IMR-90 (cell line): Measurements from ENCODE around the gene CDON. TPM values are rescaled to one million over a fixed set of nuclear protein-coding genes. Genes with fewer than 3 reads are reported as not detected.

Source experiments
- ATAC-seq: fragments of 200-7000 bp; cut with Tn5 transposase; 2 replicates; pipeline ENCODE4 v1.9.1; 2020; ENCODE audit warnings: low read depth, mild to moderate bottlenecking, moderate library complexity
- BruUV-seq: library from RNA; stranded (reverse); fragments of 400-500 nt; replicated peaks from 2 replicates; lab custom pipeline; 2021; lab: Mats Ljungman, UMichigan
- CTCF ChIA-PET: fragments of 300-600 bp; formaldehyde crosslinking; extraction: SDS; loops from one replicate; lab custom pipeline; 2021; ENCODE audit warnings: antibody characterized with exemption; lab: Yijun Ruan, JAX
- POLR2A ChIA-PET: fragments of 300-600 bp; sonication (Branson Sonifier 250); formaldehyde crosslinking; loops from one replicate; lab custom pipeline; 2022; ENCODE audit warnings: antibody characterized with exemption; ENCODE audit not compliant: unreplicated experiment; lab: Charles Lee
- DNase-seq: peaks from one replicate; pipeline ENCODE4 v3.0.0; 2013
- H2AFZ ChIP-seq: replicated peaks from 2 replicates; pipeline ENCODE3; 2013; ENCODE audit warnings: low read length, mild to moderate bottlenecking; ENCODE audit not compliant: poor library complexity
- H2AK5ac ChIP-seq: 2 replicates; pipeline ENCODE4 v1.6.1; 2013; ENCODE audit warnings: low read depth, low read length, inconsistent platforms
- H2AK9ac ChIP-seq: replicated peaks from 2 replicates; pipeline ENCODE3; 2013; ENCODE audit warnings: mild to moderate bottlenecking, low read depth, low read length, moderate library complexity; ENCODE audit not compliant: poor library complexity
- H2BK120ac ChIP-seq: 2 replicates; pipeline ENCODE4 v1.6.1; 2013; ENCODE audit warnings: low read depth, low read length, inconsistent platforms
- H2BK15ac ChIP-seq: 3 replicates; pipeline ENCODE4 v1.6.1; 2013; ENCODE audit warnings: low read depth, low read length, inconsistent platforms
- H2BK20ac ChIP-seq: 2 replicates; pipeline ENCODE4 v1.6.1; 2013; ENCODE audit warnings: low read depth, mild to moderate bottlenecking, inconsistent platforms, low read length, moderate library complexity
- H2BK5ac ChIP-seq: 2 replicates; pipeline ENCODE4 v1.6.1; 2013; ENCODE audit warnings: mild to moderate bottlenecking, low read depth, low read length, inconsistent platforms; ENCODE audit not compliant: poor library complexity, severe bottlenecking
- H3K14ac ChIP-seq: replicated peaks from 2 replicates; pipeline ENCODE4 v1.6.1; 2013; ENCODE audit warnings: low read depth, low read length, inconsistent platforms
- H3K18ac ChIP-seq: 2 replicates; pipeline ENCODE4 v1.6.1; 2013; ENCODE audit warnings: low read depth, low read length, control low read depth
- H3K23ac ChIP-seq: 2 replicates; pipeline ENCODE4 v1.6.1; 2013; ENCODE audit warnings: low read depth, low read length, inconsistent platforms
- H3K27ac ChIP-seq: 2 replicates; pipeline ENCODE4 v1.5.1; 2013; ENCODE audit warnings: mild to moderate bottlenecking, control low read depth, low read length; ENCODE audit not compliant: insufficient read depth
- H3K27me3 ChIP-seq: 2 replicates; pipeline ENCODE4 v1.6.1; 2013; ENCODE audit warnings: low read length; ENCODE audit not compliant: control insufficient read depth, insufficient read depth
- H3K36me3 ChIP-seq: 2 replicates; pipeline ENCODE4 v1.6.1; 2013; ENCODE audit warnings: low read length, mixed read lengths; ENCODE audit not compliant: control insufficient read depth, insufficient read depth
- H3K4ac ChIP-seq: 2 replicates; pipeline ENCODE4 v1.6.1; 2013; ENCODE audit warnings: low read depth, low read length, inconsistent platforms
- H3K4me1 ChIP-seq: 2 replicates; pipeline ENCODE4 v1.6.1; 2013; ENCODE audit warnings: low read length, mixed read lengths; ENCODE audit not compliant: control insufficient read depth, insufficient read depth
- H3K4me2 ChIP-seq: 2 replicates; pipeline ENCODE4 v1.6.1; 2013; ENCODE audit warnings: low read depth, mild to moderate bottlenecking, control low read depth, low read length, moderate library complexity
- H3K4me3 ChIP-seq: 2 replicates; pipeline ENCODE4 v1.5.1; 2013; ENCODE audit warnings: low read depth, mild to moderate bottlenecking, control low read depth, low read length, moderate library complexity; ENCODE audit not compliant: insufficient read depth
- H3K56ac ChIP-seq: 2 replicates; pipeline ENCODE4 v1.6.1; 2013; ENCODE audit warnings: low read length, inconsistent platforms; ENCODE audit not compliant: insufficient read depth; ENCODE audit errors: extremely low read depth
- H3K79me1 ChIP-seq, 2 experiments: 2 replicates each; pipeline ENCODE4 v1.6.1; 2013; ENCODE audit warnings: low read length in 2 of 2, inconsistent platforms in 1 of 2, low read depth in 1 of 2
- H3K9ac ChIP-seq: 2 replicates; pipeline ENCODE4 v1.6.1; 2013; ENCODE audit warnings: low read depth, low read length, control low read depth
- H3K9me1 ChIP-seq: 2 replicates; pipeline ENCODE4 v1.6.1; 2013; ENCODE audit warnings: low read length, inconsistent platforms; ENCODE audit not compliant: insufficient read depth
- H3K9me3 ChIP-seq: 2 replicates; pipeline ENCODE4 v1.6.1; 2013; ENCODE audit warnings: low read length; ENCODE audit not compliant: control insufficient read depth, insufficient read depth
- H4K20me1 ChIP-seq: 2 replicates; pipeline ENCODE4 v1.6.1; 2013; ENCODE audit warnings: low read length, inconsistent platforms; ENCODE audit not compliant: insufficient read depth
- H4K5ac ChIP-seq: 2 replicates; pipeline ENCODE4 v1.6.1; 2013; ENCODE audit warnings: mild to moderate bottlenecking, low read depth, low read length, control low read depth
- H4K8ac ChIP-seq, 2 experiments: 2 replicates each; pipeline ENCODE4 v1.6.1; 2013; ENCODE audit warnings: low read depth in 2 of 2, low read length in 2 of 2, control low read depth in 1 of 2, inconsistent platforms in 1 of 2
- H4K91ac ChIP-seq: 2 replicates; pipeline ENCODE4 v1.6.1; 2013; ENCODE audit warnings: low read depth, low read length, inconsistent platforms; ENCODE audit not compliant: insufficient read depth
- CHD1 ChIP-seq: IDR thresholded peaks from 2 replicates; pipeline ENCODE4 v1.6.1; 2012; ENCODE audit warnings: low read depth, low read length, improper control_type of control experiment
- ELK1 ChIP-seq: fragments of 150-350 bp; IDR thresholded peaks from 2 replicates; pipeline ENCODE4 v1.6.1; 2016; ENCODE audit warnings: low read depth, mild to moderate bottlenecking, low read length, moderate library complexity, borderline replicate concordance
- MAFK ChIP-seq: IDR thresholded peaks from 2 replicates; pipeline ENCODE4 v1.6.1; 2012; ENCODE audit warnings: low read depth, low read length, improper control_type of control experiment
- NFE2L2 ChIP-seq: fragments of 150-350 bp; IDR thresholded peaks from 2 replicates; pipeline ENCODE4 v1.6.1; 2016; ENCODE audit warnings: low read depth, mild to moderate bottlenecking, low read length
- RAD21 ChIP-seq: IDR thresholded peaks from 2 replicates; pipeline ENCODE4 v1.6.1; 2012; ENCODE audit warnings: low read length, improper control_type of control experiment
- RCOR1 ChIP-seq: IDR thresholded peaks from 2 replicates; pipeline ENCODE4 v1.6.1; 2012; ENCODE audit warnings: mild to moderate bottlenecking, low read length, improper control_type of control experiment; ENCODE audit not compliant: insufficient replicate concordance
- RFX5 ChIP-seq: IDR thresholded peaks from 2 replicates; pipeline ENCODE4 v1.8.0; 2012; ENCODE audit warnings: low read depth, mild to moderate bottlenecking, low read length, moderate library complexity
- SMC3 ChIP-seq: fragments of 150-350 bp; IDR thresholded peaks from 2 replicates; pipeline ENCODE4 v1.6.1; 2016; ENCODE audit warnings: low read depth, mild to moderate bottlenecking, antibody characterized with exemption, low read length, moderate library complexity
- WGBS, 2 experiments: methylation state at CpG; one replicate each; pipeline versions ENCODE4 v1.1.5 to v1.1.7; 2013; ENCODE audit warnings: missing lambda C conversion rate in 2 of 2; ENCODE audit not compliant: insufficient read length in 1 of 2; ENCODE audit errors: extremely low coverage in 2 of 2; 5-methylcytosine and 5-hydroxymethylcytosine counted together
- dilution Hi-C: fragments of 300-500 bp; cut with HindIII; formaldehyde crosslinking; loops from one replicate; pipeline ENCODE4 v1.14.3; 2018; ENCODE audit warnings: low sequenced_read_pairs; ENCODE audit not compliant: unreplicated experiment
- in situ Hi-C: fragments of 300-500 bp; cut with MboI; formaldehyde crosslinking; loops from 3 replicates; pipeline ENCODE4 v1.14.3; 2019; ENCODE audit warnings: low sequenced_read_pairs, inconsistent platforms, mixed read lengths
- intact Hi-C: fragments of 100-400 bp; cut with micrococcal nuclease; formaldehyde crosslinking; loops from 2 replicates; pipeline ENCODE4 v1.10.0; 2022
- polyA plus RNA-seq, 3 experiments: library from polyadenylated mRNA; depleted of rRNA; stranded (reverse); fragments of >200 nt; gene quantifications; 2 replicates each; pipeline ENCODE4 v1.2.3, GENCODE V29; 2012; ENCODE audit warnings: low replicate concordance in 1 of 3
- total RNA-seq: library from RNA; depleted of rRNA; stranded (reverse); fragments of >200 nt; gene quantifications from 2 replicates; pipeline ENCODE4 v1.2.3, GENCODE V29; 2012

Gene CDON
- total and polyA plus RNA-seq, 2 of the 4 experiments (the other 2 are of a cell fraction): 1.2 to 3.8 TPM

GRCh38 chr11:126080161-126080941 lies 17.7 kb upstream of the CDON start:
- Histone ChIP-seq H3K9ac (no peak overlapping the region), H2BK120ac (no peak overlapping the region), H4K5ac (no peak overlapping the region), H2BK5ac (no peak overlapping the region), H2AK9ac (no peak overlapping the region), H3K9me1 (no peaks in the 10 kb centered on the region), H3K79me1 (no peaks in the 10 kb centered on the region), H3K23ac (no peak overlapping the region), H2BK15ac (no peak overlapping the region), H2AFZ (no peak overlapping the region), H3K56ac (no peak overlapping the region), H3K4me2 (no peak overlapping the region), H3K9me3 (no peaks in the 10 kb centered on the region), H3K4me1 (no peaks in the 10 kb centered on the region), H3K27me3 (peaks cover 26% of the 10 kb centered on the region), H4K20me1 (no peaks in the 10 kb centered on the region), H3K36me3 (no peaks in the 10 kb centered on the region), H3K18ac (no peak overlapping the region), H4K8ac (no peak overlapping the region), H3K14ac (no peak overlapping the region), H4K91ac (no peak overlapping the region), H3K4me3 (no peak overlapping the region), H2AK5ac (no peak overlapping the region), H3K27ac (no peak overlapping the region), H2BK20ac (no peak overlapping the region), H3K4ac (no peak overlapping the region)
- 60% methylated on average over 1 of the region's 8 CpGs; no CpG with 5 or more reads in 1 of the 2 experiments for WGBS, 2 experiments
- intact Hi-C loops (no loop called here), dilution Hi-C loops (no loop called here), in situ Hi-C loops (no loop called here)
- CTCF ChIA-PET: no interaction called here
- TF ChIP-seq NFE2L2: no peak
- TF ChIP-seq RFX5: no peak
- no peak for TF ChIP-seq ELK1
- TF ChIP-seq RCOR1: no peak
- no peak for TF ChIP-seq MAFK
- TF ChIP-seq SMC3: no peak
- no peak for TF ChIP-seq CHD1
- no peak for TF ChIP-seq RAD21
- POLR2A ChIA-PET: no interaction called here
- ATAC-seq (no peak), DNase-seq (no peak)
- BruUV-seq: no TSS peak
